ENCODE measurements around the gene PLA2G4A. TPM values are rescaled to one million over a fixed set of nuclear protein-coding genes. Genes with fewer than 3 reads are reported as not detected.

PLA2G4A gene
- total and polyA plus RNA-seq, 2 experiments from 2014 or later, result 1.1 to 3.8 TPM

DNA sequence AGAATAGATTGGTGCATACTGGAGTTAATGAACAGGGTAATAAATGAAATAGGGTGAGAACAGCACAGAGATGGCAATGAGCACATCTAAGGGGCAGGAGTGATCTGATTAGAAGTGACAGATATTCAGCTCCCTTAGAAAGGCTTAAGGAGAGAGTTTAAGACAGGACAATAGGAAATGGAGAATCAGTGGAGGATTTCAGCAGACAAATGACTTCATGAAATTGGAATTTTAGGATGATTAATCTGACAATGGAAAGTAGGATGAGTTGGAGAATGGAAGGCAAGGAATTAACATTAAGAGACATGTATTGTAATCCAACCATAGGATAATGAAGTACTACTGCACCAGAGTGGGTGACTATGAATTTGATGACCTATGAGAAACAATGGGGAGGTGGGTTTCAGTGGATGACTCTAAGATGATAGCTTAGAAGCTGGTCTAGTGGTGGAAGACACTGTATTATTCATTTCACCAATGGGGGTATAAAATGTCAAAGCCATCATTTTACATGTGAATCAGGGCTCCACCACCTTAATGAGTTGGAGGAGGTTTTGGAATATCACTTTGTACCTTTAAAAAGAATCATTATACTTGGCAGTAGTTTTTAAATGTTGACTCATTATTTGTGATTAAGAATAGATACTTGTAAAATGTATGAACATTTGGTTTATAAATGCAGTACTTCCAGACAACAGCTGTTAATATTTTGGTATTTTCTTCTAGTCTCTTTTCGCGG, 139.1 kb downstream of the PLA2G4A start (continued):
- TF ChIP-seq, protein P1, sequence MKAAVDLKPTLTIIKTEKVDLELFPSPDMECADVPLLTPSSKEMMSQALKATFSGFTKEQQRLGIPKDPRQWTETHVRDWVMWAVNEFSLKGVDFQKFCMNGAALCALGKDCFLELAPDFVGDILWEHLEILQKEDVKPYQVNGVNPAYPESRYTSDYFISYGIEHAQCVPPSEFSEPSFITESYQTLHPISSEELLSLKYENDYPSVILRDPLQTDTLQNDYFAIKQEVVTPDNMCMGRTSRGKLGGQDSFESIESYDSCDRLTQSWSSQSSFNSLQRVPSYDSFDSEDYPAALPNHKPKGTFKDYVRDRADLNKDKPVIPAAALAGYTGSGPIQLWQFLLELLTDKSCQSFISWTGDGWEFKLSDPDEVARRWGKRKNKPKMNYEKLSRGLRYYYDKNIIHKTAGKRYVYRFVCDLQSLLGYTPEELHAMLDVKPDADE (IDR thresholded peaks at IDR 0.05), result no peak
- TF ChIP-seq ZNF331 (CRISPR knock-in tag; IDR thresholded peaks at IDR 0.05; ENCODE audit: low read depth), result no peak
- TF ChIP-seq STAT1 (IDR thresholded peaks at IDR 0.05; ENCODE audit: unreplicated experiment), result no peak

- H3K27ac ChIP-seq (ENCODE audit: low read depth), result no peak overlapping the region
- Mint-ChIP-seq H3K4me3 (no peak overlapping the region), H3K36me3 (ENCODE audit: low read depth) (no peaks in the 10 kb centered on the region), H3K27me3 (ENCODE audit: insufficient read depth, low read depth, poor library complexity) (no peaks in the 10 kb centered on the region), H3K9me3 (no peaks in the 10 kb centered on the region), H3K27ac (no peak overlapping the region), H3K4me1 (peaks cover 7% of the 10 kb centered on the region)
- H3K27me3 ChIP-seq (ENCODE audit: insufficient read depth), result no peaks in the 10 kb centered on the region
- H4K20me1 ChIP-seq (replicated peaks; ENCODE audit: insufficient read depth), result no peaks in the 10 kb centered on the region
- H3K4me1 ChIP-seq (ENCODE audit: insufficient read depth), result peaks cover 8% of the 10 kb centered on the region; the same call in 1 of the 2 replicates
- DNase-seq (ENCODE audit: low spot score), result no peak
- no peak overlapping the region for H3K4me2 ChIP-seq
- H3F3A ChIP-seq (replicated peaks; ENCODE audit: low read depth), result no peaks in the 10 kb centered on the region
- no peak overlapping the region for H3K4me3 ChIP-seq
- H3K79me2 ChIP-seq (replicated peaks; ENCODE audit: insufficient read depth), result no peaks in the 10 kb centered on the region
- no peak overlapping the region for H2AFZ ChIP-seq
- no peak for ATAC-seq
- H3K9me2 ChIP-seq (ENCODE audit: insufficient read depth), result no peaks in the 10 kb centered on the region
- H3K36me3 ChIP-seq (ENCODE audit: insufficient read depth), result no peaks in the 10 kb centered on the region
- TF ChIP-seq STAT1 (IDR thresholded peaks at IDR 0.05; ENCODE audit: unreplicated experiment), result no peak
- no peak for TF ChIP-seq ZNF462 (CRISPR knock-in tag; IDR thresholded peaks at IDR 0.05)
- no peak for TF ChIP-seq EZH2phosphoT487 (IDR thresholded peaks at IDR 0.05; ENCODE audit: unreplicated experiment)
- TF ChIP-seq ZNF114 (CRISPR knock-in tag; IDR thresholded peaks at IDR 0.05), result no peak
- TF ChIP-seq JUNB (IDR thresholded peaks at IDR 0.05; ENCODE audit: unreplicated experiment), result no peak
- TF ChIP-seq, protein P2, sequence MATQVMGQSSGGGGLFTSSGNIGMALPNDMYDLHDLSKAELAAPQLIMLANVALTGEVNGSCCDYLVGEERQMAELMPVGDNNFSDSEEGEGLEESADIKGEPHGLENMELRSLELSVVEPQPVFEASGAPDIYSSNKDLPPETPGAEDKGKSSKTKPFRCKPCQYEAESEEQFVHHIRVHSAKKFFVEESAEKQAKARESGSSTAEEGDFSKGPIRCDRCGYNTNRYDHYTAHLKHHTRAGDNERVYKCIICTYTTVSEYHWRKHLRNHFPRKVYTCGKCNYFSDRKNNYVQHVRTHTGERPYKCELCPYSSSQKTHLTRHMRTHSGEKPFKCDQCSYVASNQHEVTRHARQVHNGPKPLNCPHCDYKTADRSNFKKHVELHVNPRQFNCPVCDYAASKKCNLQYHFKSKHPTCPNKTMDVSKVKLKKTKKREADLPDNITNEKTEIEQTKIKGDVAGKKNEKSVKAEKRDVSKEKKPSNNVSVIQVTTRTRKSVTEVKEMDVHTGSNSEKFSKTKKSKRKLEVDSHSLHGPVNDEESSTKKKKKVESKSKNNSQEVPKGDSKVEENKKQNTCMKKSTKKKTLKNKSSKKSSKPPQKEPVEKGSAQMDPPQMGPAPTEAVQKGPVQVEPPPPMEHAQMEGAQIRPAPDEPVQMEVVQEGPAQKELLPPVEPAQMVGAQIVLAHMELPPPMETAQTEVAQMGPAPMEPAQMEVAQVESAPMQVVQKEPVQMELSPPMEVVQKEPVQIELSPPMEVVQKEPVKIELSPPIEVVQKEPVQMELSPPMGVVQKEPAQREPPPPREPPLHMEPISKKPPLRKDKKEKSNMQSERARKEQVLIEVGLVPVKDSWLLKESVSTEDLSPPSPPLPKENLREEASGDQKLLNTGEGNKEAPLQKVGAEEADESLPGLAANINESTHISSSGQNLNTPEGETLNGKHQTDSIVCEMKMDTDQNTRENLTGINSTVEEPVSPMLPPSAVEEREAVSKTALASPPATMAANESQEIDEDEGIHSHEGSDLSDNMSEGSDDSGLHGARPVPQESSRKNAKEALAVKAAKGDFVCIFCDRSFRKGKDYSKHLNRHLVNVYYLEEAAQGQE (IDR thresholded peaks at IDR 0.05; ENCODE audit: unreplicated experiment), result no peak
- TF ChIP-seq EZH2 (IDR thresholded peaks at IDR 0.05; ENCODE audit: low read depth, unreplicated experiment), result no peak
- TF ChIP-seq NANOG (IDR thresholded peaks at IDR 0.05; ENCODE audit: borderline replicate concordance), result no peak
- no peak for TF ChIP-seq CTCF (conservative IDR thresholded peaks at IDR 0.05; ENCODE audit: low read depth in 2 of 2)
- TF ChIP-seq POLR2AphosphoS5 (IDR thresholded peaks at IDR 0.05; ENCODE audit: low read depth), result no peak
- no peak for TF ChIP-seq ZNF331 (CRISPR knock-in tag; IDR thresholded peaks at IDR 0.05; ENCODE audit: low read depth)
Measured at GRCh38 chr1:186974774-186975181, 146.0 kb downstream of the PLA2G4A start.
